Ectodermal cell (in vitro differentiated cells): ENCODE data around the gene BBIP1.

Experiments used
- H3K27ac ChIP-seq: 2 replicates; pipeline ENCODE4 v1.7.0; 2013; ENCODE audit warnings: mild to moderate bottlenecking, low read depth, low read length; ENCODE audit not compliant: insufficient read depth, poor library complexity, severe bottlenecking
- H3K27me3 ChIP-seq: 2 replicates; pipeline ENCODE4 v1.7.0; 2013; ENCODE audit warnings: mild to moderate bottlenecking, low read length; ENCODE audit not compliant: insufficient read depth, control insufficient read depth, poor library complexity, severe bottlenecking
- H3K36me3 ChIP-seq: one replicate; pipeline ENCODE4 v1.7.0; 2013; ENCODE audit warnings: low read length; ENCODE audit not compliant: control insufficient read depth, insufficient read depth
- H3K4me1 ChIP-seq: one replicate; pipeline ENCODE4 v1.7.0; 2013; ENCODE audit warnings: low read length; ENCODE audit not compliant: control insufficient read depth, insufficient read depth
- H3K4me3 ChIP-seq: 2 replicates; pipeline ENCODE4 v1.7.0; 2013; ENCODE audit warnings: low read depth, low read length, control low read depth; ENCODE audit not compliant: insufficient read depth
- H3K9me3 ChIP-seq: 2 replicates; pipeline ENCODE4 v1.7.0; 2013; ENCODE audit warnings: mild to moderate bottlenecking, low read length, moderate library complexity; ENCODE audit not compliant: control insufficient read depth
- WGBS, 2 experiments: methylation state at CpG; one replicate each; pipeline ENCODE4 v1.1.7; 2013; ENCODE audit warnings: missing lambda C conversion rate in 2 of 2; 5-methylcytosine and 5-hydroxymethylcytosine counted together

Gene BBIP1

GRCh38 chr10:110863956-110864355, 55.0 kb downstream of the BBIP1 start:
- Histone ChIP-seq H3K36me3 (no peaks in the 10 kb centered on the region), H3K4me1 (peaks cover 20% of the 10 kb centered on the region), H3K27ac (no peak overlapping the region), H3K27me3 (peaks cover 10% of the 10 kb centered on the region), H3K4me3 (no peak overlapping the region), H3K9me3 (no peaks in the 10 kb centered on the region)
- WGBS, 2 experiments, result 93 to 96% methylated on average over 2 of the region's 2 CpGs

GRCh38 chr10:110863361-110863760, 55.6 kb downstream of the BBIP1 start:
- H3K27me3 ChIP-seq, result peaks cover 10% of the 10 kb centered on the region
- no peak overlapping the region for H3K27ac ChIP-seq
- H3K36me3 ChIP-seq, result no peaks in the 10 kb centered on the region
- H3K4me1 ChIP-seq, result peaks cover 20% of the 10 kb centered on the region
- H3K9me3 ChIP-seq, result no peaks in the 10 kb centered on the region
- no peak overlapping the region for H3K4me3 ChIP-seq

GRCh38 chr10:110862961-110863360, 56.0 kb downstream of the BBIP1 start:
- peaks cover 10% of the 10 kb centered on the region for H3K27me3 ChIP-seq
- H3K4me1 ChIP-seq, result peaks cover 20% of the 10 kb centered on the region
- H3K4me3 ChIP-seq, result no peak overlapping the region
- H3K9me3 ChIP-seq, result no peaks in the 10 kb centered on the region
- no peak overlapping the region for H3K27ac ChIP-seq
- H3K36me3 ChIP-seq, result no peaks in the 10 kb centered on the region
- 92 to 93% methylated on average over 6 of the region's 6 CpGs for WGBS, 2 experiments

- no peaks in the 10 kb centered on the region for H3K36me3 ChIP-seq
- WGBS, 2 experiments, result 93% methylated on average over 6 of the region's 6 CpGs
These were observed 56.9 kb downstream of the BBIP1 start for GRCh38 chr10:110861930-110862649.

GRCh38 chr10:110861476-110861875, 57.5 kb downstream of the BBIP1 start:
- Histone ChIP-seq H3K27ac (no peak overlapping the region), H3K4me1 (peaks cover 20% of the 10 kb centered on the region), H3K9me3 (no peaks in the 10 kb centered on the region), H3K36me3 (no peaks in the 10 kb centered on the region), H3K4me3 (no peak overlapping the region), H3K27me3 (peaks cover 10% of the 10 kb centered on the region)
- WGBS, 2 experiments, result 100% methylated on average over 1 of the region's 2 CpGs

More at GRCh38 chr10:110861930-110862649, 56.9 kb downstream of the BBIP1 start:
- H3K4me3 ChIP-seq, result no peak overlapping the region
- peaks cover 10% of the 10 kb centered on the region for H3K27me3 ChIP-seq
- H3K4me1 ChIP-seq, result peaks cover 20% of the 10 kb centered on the region
- H3K27ac ChIP-seq, result no peak overlapping the region
- H3K9me3 ChIP-seq, result no peaks in the 10 kb centered on the region

GRCh38 chr10:110860576-110861241, 58.3 kb downstream of the BBIP1 start:
- no peaks in the 10 kb centered on the region for H3K36me3 ChIP-seq
- H3K27ac ChIP-seq, result no peak overlapping the region
- H3K27me3 ChIP-seq, result peaks cover 10% of the 10 kb centered on the region
- no peak overlapping the region for H3K4me3 ChIP-seq
- H3K9me3 ChIP-seq, result no peaks in the 10 kb centered on the region
- 91 to 93% methylated on average over 7 of the region's 7 CpGs for WGBS, 2 experiments
- peaks cover 16% of the 10 kb centered on the region for H3K4me1 ChIP-seq

GRCh38 chr10:110859973-110860376, 59.0 kb downstream of the BBIP1 start:
- Histone ChIP-seq H3K4me3 (no peak overlapping the region), H3K27me3 (peaks cover 10% of the 10 kb centered on the region), H3K9me3 (no peaks in the 10 kb centered on the region), H3K4me1 (peaks cover 8% of the 10 kb centered on the region), H3K27ac (no peak overlapping the region), H3K36me3 (no peaks in the 10 kb centered on the region)
- 86% methylated on average over 1 of the region's 1 CpG for WGBS, 2 experiments

GRCh38 chr10:110859206-110859972, 59.6 kb downstream of the BBIP1 start:
- Histone ChIP-seq H3K4me1 (peaks cover 2% of the 10 kb centered on the region), H3K9me3 (no peaks in the 10 kb centered on the region), H3K36me3 (no peaks in the 10 kb centered on the region), H3K27me3 (peaks cover 10% of the 10 kb centered on the region), H3K4me3 (no peak overlapping the region), H3K27ac (no peak overlapping the region)
- whole genome bisulfite sequencing, 2 experiments, result 91% methylated on average over 6 of the region's 6 CpGs

- no peak overlapping the region for H3K4me3 ChIP-seq
- H3K27me3 ChIP-seq, result peaks cover 7% of the 10 kb centered on the region
- H3K4me1 ChIP-seq, result no peaks in the 10 kb centered on the region
- H3K27ac ChIP-seq, result no peak overlapping the region
- no peaks in the 10 kb centered on the region for H3K36me3 ChIP-seq
- WGBS, 2 experiments, result 93 to 100% methylated on average over 1 of the region's 1 CpG
- no peaks in the 10 kb centered on the region for H3K9me3 ChIP-seq
These were observed 60.6 kb downstream of the BBIP1 start for GRCh38 chr10:110858297-110858934.
